Skin of body (tissue), 2 donors: ENCODE measurements around the gene SSB. TPM values are rescaled to one million over a fixed set of nuclear protein-coding genes. Genes with fewer than 3 reads are reported as not detected.
"Not testable (repeated sequence)": the region's sequence is repeated elsewhere in the genome, so short reads cannot be mapped to it uniquely, and the experiment has no call there.

Source experiments
- DNase-seq: peaks from one replicate; lab custom pipeline; 2025; lab: John Stamatoyannopoulos, UW
- total RNA-seq: library from RNA; depleted of rRNA; stranded (reverse); fragments of >200 nt; gene quantifications from one replicate; pipeline ENCODE4 v1.2.3, GENCODE V29; 2014

SSB gene
- total RNA-seq, 1 donor from 2014 or later = 81.2 TPM

GRCh38 chr2:169781249-169782013, 17.2 kb upstream of the SSB start:
- no peak for DNase-seq

GRCh38 chr2:169782513-169782912, 16.2 kb upstream of the SSB start:
- no peak for DNase-seq

GRCh38 chr2:169790581-169790980, 8.1 kb upstream of the SSB start:
- DNase-seq = no peak

- no peak for DNase-seq
Observed at GRCh38 chr2:169795181-169795580, 3.5 kb upstream of the SSB start.

GRCh38 chr2:169796441-169796840, 2.2 kb upstream of the SSB start:
- no peak for DNase-seq

GRCh38 chr2:169797601-169798000, 1.1 kb upstream of the SSB start:
- DNase-seq = no peak

GRCh38 chr2:169798397-169798717, 314 bp upstream of the SSB start:
- no peak for DNase-seq

GRCh38 chr2:169803480-169803879, 4.8 kb downstream of the SSB start:
- no peak for DNase-seq

GRCh38 chr2:169806586-169806985, 7.9 kb downstream of the SSB start:
- no peak for DNase-seq

- DNase-seq = no peak
Observed at GRCh38 chr2:169808221-169808620, 9.6 kb downstream of the SSB start.

- DNase-seq = no peak
Observed at GRCh38 chr2:169815849-169816248, 17.2 kb downstream of the SSB start.

GRCh38 chr2:169816961-169817360, 18.3 kb downstream of the SSB start:
- DNase-seq = not testable (repeated sequence)

GRCh38 chr2:169817369-169817768, 18.7 kb downstream of the SSB start:
- DNase-seq = not testable (repeated sequence)

GRCh38 chr2:169818241-169818640, 19.6 kb downstream of the SSB start:
- DNase-seq = no peak

- no peak for DNase-seq
Observed at GRCh38 chr2:169819106-169819505, 20.4 kb downstream of the SSB start.

GRCh38 chr2:169820101-169820500, 21.4 kb downstream of the SSB start:
- not testable (repeated sequence) for DNase-seq

- DNase-seq = no peak
Observed at GRCh38 chr2:169822036-169822435, 23.4 kb downstream of the SSB start.

- DNase-seq = no peak
Observed at GRCh38 chr2:169822785-169823392, 24.2 kb downstream of the SSB start.

GRCh38 chr2:169823996-169824372, 25.3 kb downstream of the SSB start:
- DNase-seq = no peak

GRCh38 chr2:169824373-169825333, 26.0 kb downstream of the SSB start, which contains the start of gene METTL5:
Gene METTL5 (minus strand): TSS chr2:169824905. CDS start chr2:169824597, 308 bp downstream.
- DNase-seq = peak; percentile 66

GRCh38 chr2:169827272-169828140, 28.8 kb downstream of the SSB start, which contains the start of gene UBR3:
Gene UBR3 (plus strand): TSS chr2:169827454. CDS start chr2:169827508, 54 bp downstream.
- peak; percentile 91 for DNase-seq
